ENCODE data around the gene AGBL5. TPM values are rescaled to one million over a fixed set of nuclear protein-coding genes. Genes with fewer than 3 reads are reported as not detected.
A peak's percentile ranks its signal among the peaks of the same experiment; 100 is the strongest.

AGBL5 gene
- total and polyA plus RNA-seq, 2 of the 13 experiments (the other 11 are each of a cell fraction or from before 2014, with no cell fraction given) = 55.9 to 73.3 TPM

DNA sequence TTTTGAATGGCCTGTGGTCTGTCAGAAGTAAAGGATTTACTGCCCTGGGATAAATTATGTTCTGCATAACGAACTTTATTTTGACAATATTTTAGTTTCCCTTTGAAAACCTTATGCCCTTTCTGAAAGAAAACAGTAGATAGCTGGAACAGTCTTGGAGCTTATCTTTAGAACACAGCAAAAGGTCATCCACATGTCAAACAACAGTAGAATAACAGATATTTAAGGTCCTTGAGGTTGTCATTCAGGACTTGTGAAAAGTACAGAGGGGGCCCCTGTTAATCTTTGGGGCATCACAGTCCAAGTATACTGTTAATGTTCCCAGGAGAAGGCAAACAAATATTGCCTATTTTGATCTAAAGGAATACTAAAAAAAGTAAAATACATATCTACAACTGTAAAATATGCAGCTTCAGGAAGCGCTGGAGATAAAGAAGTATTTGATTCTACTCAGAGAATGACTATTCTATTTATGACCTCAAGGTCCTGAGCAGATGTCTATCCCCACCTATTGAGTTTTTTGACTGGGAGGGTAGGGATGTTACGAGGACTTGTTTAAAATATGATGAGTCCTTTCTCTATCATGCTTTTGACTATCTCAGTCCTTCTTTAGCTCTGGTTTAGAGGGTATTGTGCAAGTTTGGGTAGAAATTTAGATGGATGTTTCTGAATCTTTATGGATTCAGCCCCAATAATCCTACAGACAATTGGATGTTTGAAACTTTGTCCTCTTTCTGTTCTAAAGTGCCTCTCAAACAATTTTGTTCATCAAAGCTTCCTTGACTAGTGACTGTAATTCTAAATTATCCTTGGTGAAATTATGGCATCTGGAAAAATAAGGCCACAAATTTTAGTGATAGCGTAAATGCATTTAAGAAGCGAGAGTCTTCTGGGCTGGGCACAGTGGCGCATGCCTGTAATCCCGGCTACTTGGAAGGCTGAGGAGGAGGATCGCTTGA lies 43.8 kb upstream of the AGBL5 start:
- Histone ChIP-seq H4K20me1 (ENCODE audit: insufficient read depth, low read length) (no peaks in the 10 kb centered on the region), H3K9ac (ENCODE audit: insufficient read depth, low read depth, low read length) (no peak overlapping the region), H3K4me3 (replicated peaks in 1 of 3; ENCODE audit: insufficient read depth in 1 of 3, low read depth in 2 of 3, low read length in 3 of 3) (no peak overlapping the region), H3K9me3 (ENCODE audit: low read length) (no peaks in the 10 kb centered on the region), H3K4me1 (ENCODE audit: insufficient read depth, low read length) (peaks cover 15% of the 10 kb centered on the region), H3K27ac (ENCODE audit: extremely low read length, insufficient read depth, low read length) (no peak overlapping the region), H3K79me2 (ENCODE audit: insufficient read depth, low read length) (no peaks in the 10 kb centered on the region), H3K36me3 (replicated peaks in 1 of 2; ENCODE audit: control insufficient read depth in 1 of 2, insufficient read depth in 2 of 2, low read length in 2 of 2) (no peaks in the 10 kb centered on the region), H3K27me3 (ENCODE audit: control insufficient read depth in 1 of 2, insufficient read depth in 2 of 2, low read length in 2 of 2) (no peaks in the 10 kb centered on the region), H3K4me2 (ENCODE audit: low read depth, low read length) (no peak overlapping the region), H2AFZ (ENCODE audit: low read length) (no peak overlapping the region)
- intact Hi-C loops (cut with micrococcal nuclease; ENCODE audit: unreplicated experiment) = no loop called here
- TF ChIP-seq IKZF5 (CRISPR knock-in tag; IDR thresholded peaks at IDR 0.05) (no peak), ZZZ3 (CRISPR knock-in tag; IDR thresholded peaks at IDR 0.05; ENCODE audit: borderline replicate concordance) (no peak), SMAD3 (CRISPR knock-in tag; IDR thresholded peaks at IDR 0.05) (no peak), ADNP (CRISPR knock-in tag; IDR thresholded peaks at IDR 0.05) (no peak), ZNF614 (CRISPR knock-in tag; IDR thresholded peaks at IDR 0.05; ENCODE audit: borderline replicate concordance) (no peak), CEBPZ (IDR thresholded peaks at IDR 0.05; ENCODE audit: low read length) (no peak), ZNF790 (CRISPR knock-in tag; IDR thresholded peaks at IDR 0.05; ENCODE audit: borderline replicate concordance) (no peak), TCF12 (IDR thresholded peaks at IDR 0.05) (no peak), TCF12 (CRISPR knock-in tag; IDR thresholded peaks at IDR 0.05) (no peak), ZNF891 (CRISPR knock-in tag; IDR thresholded peaks at IDR 0.05) (no peak), PRMT3 (CRISPR knock-in tag; IDR thresholded peaks at IDR 0.05; ENCODE audit: borderline replicate concordance, low read depth) (no peak), RFXAP (CRISPR knock-in tag; IDR thresholded peaks at IDR 0.05; ENCODE audit: borderline replicate concordance) (no peak), NFIB (CRISPR knock-in tag; IDR thresholded peaks at IDR 0.05; ENCODE audit: borderline replicate concordance) (no peak), ZFP36L2 (CRISPR knock-in tag; IDR thresholded peaks at IDR 0.05) (no peak), STAT5B (CRISPR knock-in tag; IDR thresholded peaks at IDR 0.05) (no peak)
- DNase-seq (ENCODE audit: low spot score) = no peak
- ChIA-PET POLR2A (interaction anchor here (1.3 kb wide), 1 partner anchor 25 kb away, joined by 4 read pairs; the partner anchor contains the start of gene TMEM214), CTCF (ENCODE audit: low intra/inter-chr PET ratio, low total read pairs) (no interaction called here)
- 61% methylated on average over 8 of the region's 8 CpGs for WGBS (ENCODE audit: low lambda C conversion rate)
- BruUV-seq (replicated peaks) = no TSS peak
- FAIRE-seq = peak; percentile 18
- in situ Hi-C loops (cut with HindIII; ENCODE audit: extremely low pct_ligation_motif_present, low pct_unique_long_range_greater_than_20kb) = no loop called here
- no peak for ATAC-seq

Data from HepG2 (cell line).